Measurements from ENCODE around the gene ESR2. TPM values are rescaled to one million over a fixed set of nuclear protein-coding genes. Genes with fewer than 3 reads are reported as not detected.

Gene ESR2
- total RNA-seq, 8 experiments from 2014 or later, result 0.31 to 2.1 (median 1.3) TPM

DNA sequence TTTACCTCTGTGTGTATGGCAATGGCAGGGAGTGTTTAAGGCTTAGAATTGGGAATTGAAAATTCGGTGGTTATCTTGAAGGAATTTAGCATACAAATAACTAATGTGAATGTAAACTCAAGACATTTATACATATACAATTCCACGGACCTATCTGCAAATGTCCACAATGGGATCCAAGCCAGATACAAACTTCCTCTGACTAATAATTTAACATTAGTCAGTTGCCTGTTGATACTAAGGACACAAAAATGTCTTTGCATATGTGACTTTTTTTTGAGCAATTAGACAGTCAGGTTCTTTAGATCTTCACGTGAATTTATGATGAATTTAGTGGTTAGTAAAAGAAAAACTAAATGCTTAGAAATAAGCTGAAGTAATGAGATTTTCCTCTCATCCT, 40.5 kb downstream of the ESR2 start:
- Histone ChIP-seq H3K4me3 (no peak overlapping the region), H3K4me1 (replicated peaks in 1 of 2) (peaks cover 2 to 3% of the 10 kb centered on the region in 2 donors), H3K27ac (no peak overlapping the region)
- WGBS, 10 experiments, result 0 to 93% (median 40%) methylated on average over 1 to 2 of the region's 3 CpGs; no CpG with 5 or more reads in 1 of the 10 experiments
- in situ Hi-C loops (cut with MboI; ENCODE audit: low pct_unique_long_range_greater_than_20kb in 2 of 9, low sequenced_read_pairs in 9 of 9, unreplicated experiment in 9 of 9), result no loop called here
- ATAC-seq (replicated peaks in 6 of 8), result peak in 2 of 8 experiments; percentile 32 to 41

- in situ Hi-C loops (cut with MboI; ENCODE audit: low pct_unique_long_range_greater_than_20kb in 2 of 9, low sequenced_read_pairs in 9 of 9, unreplicated experiment in 9 of 9), result no loop called here
- no peak for ATAC-seq (replicated peaks in 6 of 8)
- Histone ChIP-seq H3K4me3 (no peak overlapping the region), H3K27ac (no peak overlapping the region), H3K4me1 (replicated peaks in 1 of 2) (peaks cover 2 to 3% of the 10 kb centered on the region in 2 donors)
- WGBS, 10 experiments, result 72 to 96% (median 87%) methylated on average over 2 to 7 of the region's 7 CpGs
These were observed 44.8 kb downstream of the ESR2 start for GRCh38 chr14:64249363-64249762.

DNA sequence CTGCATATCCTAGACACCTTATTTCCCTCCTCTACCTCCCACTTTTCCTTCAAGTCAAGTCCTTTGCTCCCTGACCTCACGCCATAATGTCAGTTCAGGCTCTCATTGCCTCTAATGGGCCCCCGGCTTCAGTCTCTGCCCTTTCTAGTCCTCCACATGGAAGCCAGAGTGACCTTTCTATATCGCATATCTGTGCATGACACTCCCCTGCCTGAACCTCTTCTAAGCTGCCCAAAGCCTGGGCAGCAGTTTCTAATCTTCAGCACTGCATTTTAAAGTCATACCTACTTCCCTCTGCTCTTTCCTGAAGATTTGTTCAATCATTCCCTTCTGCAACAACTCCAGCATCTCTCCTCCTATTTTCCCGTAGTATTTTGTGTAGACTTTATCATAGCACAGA, 45.5 kb downstream of the ESR2 start:
- in situ Hi-C loops (cut with MboI; ENCODE audit: low pct_unique_long_range_greater_than_20kb in 2 of 9, low sequenced_read_pairs in 9 of 9, unreplicated experiment in 9 of 9), result no loop called here
- no peak overlapping the region for H3K27ac ChIP-seq
- no peak overlapping the region for H3K4me3 ChIP-seq
- H3K4me1 ChIP-seq (replicated peaks in 1 of 2), result peaks cover 2 to 3% of the 10 kb centered on the region in 2 donors
- ATAC-seq (replicated peaks in 6 of 8), result no peak
- WGBS, 10 experiments, result 7 to 100% (median 88%) methylated on average over 1 to 4 of the region's 4 CpGs; no CpG with 5 or more reads in 1 of the 10 experiments

DNA sequence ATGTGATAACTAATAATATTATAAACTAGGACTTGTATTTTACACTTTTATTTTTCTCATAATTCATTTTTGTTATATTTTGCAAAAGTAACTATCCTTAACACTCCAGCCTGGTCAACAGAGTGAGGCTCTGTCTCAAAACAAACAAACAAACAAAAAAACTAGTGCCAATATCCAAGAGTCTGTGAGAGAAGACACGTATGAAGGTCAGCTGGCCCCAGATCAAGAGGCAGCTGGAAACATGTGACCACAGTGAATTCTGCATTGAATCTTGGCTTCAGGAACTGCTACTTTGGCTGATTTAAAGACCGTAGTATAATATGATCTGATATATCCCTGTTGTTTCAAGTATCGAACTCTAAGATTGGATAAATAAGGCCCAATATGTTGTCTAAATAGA, 47.0 kb downstream of the ESR2 start:
- 68 to 100% (median 91%) methylated on average over 1 to 3 of the region's 3 CpGs; no CpG with 5 or more reads in 2 of the 10 experiments for WGBS, 10 experiments
- ATAC-seq (replicated peaks in 6 of 8), result no peak
- H3K4me1 ChIP-seq (replicated peaks in 1 of 2), result peaks cover 2 to 3% of the 10 kb centered on the region in 2 donors
- in situ Hi-C loops (cut with MboI; ENCODE audit: low pct_unique_long_range_greater_than_20kb in 2 of 9, low sequenced_read_pairs in 9 of 9, unreplicated experiment in 9 of 9), result no loop called here
- no peak overlapping the region for H3K4me3 ChIP-seq
- H3K27ac ChIP-seq, result no peak overlapping the region

DNA sequence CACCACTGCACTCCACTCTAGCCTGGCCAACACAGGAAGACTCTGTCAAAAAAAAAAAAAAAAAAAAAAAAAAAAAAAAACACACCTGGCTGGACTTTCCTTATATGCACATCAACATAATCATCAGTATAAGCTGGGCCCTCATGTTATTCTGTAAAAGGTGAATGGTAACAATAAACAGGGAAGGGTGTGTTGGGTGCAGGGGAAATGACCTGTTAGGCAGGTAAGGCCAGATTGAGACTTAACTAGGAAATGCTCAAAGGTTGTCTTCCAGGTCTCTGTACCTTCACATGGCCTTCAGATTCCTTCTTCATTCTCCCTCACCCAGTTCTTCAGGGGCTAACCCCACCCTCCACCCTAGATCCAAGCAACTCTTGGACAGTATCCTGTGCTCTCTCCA, 47.5 kb downstream of the ESR2 start:
- no peak for ATAC-seq (replicated peaks in 6 of 8)
- no peak overlapping the region for H3K27ac ChIP-seq
- in situ Hi-C loops (cut with MboI; ENCODE audit: low pct_unique_long_range_greater_than_20kb in 2 of 9, low sequenced_read_pairs in 9 of 9, unreplicated experiment in 9 of 9), result no loop called here
- peaks cover 2 to 3% of the 10 kb centered on the region in 2 donors for H3K4me1 ChIP-seq (replicated peaks in 1 of 2)
- H3K4me3 ChIP-seq, result no peak overlapping the region

- ATAC-seq (replicated peaks in 6 of 8), result no peak
- WGBS, 10 experiments, result 5 to 86% (median 67%) methylated on average over 1 to 3 of the region's 4 CpGs; no CpG with 5 or more reads in 2 of the 10 experiments
- Histone ChIP-seq H3K4me3 (no peak overlapping the region), H3K4me1 (replicated peaks in 1 of 2) (no peaks in the 10 kb centered on the region), H3K27ac (no peak overlapping the region)
- in situ Hi-C loops (cut with MboI; ENCODE audit: low pct_unique_long_range_greater_than_20kb in 2 of 9, low sequenced_read_pairs in 9 of 9, unreplicated experiment in 9 of 9), result no loop called here
These were observed 48.7 kb downstream of the ESR2 start for GRCh38 chr14:64245491-64245890.

DNA sequence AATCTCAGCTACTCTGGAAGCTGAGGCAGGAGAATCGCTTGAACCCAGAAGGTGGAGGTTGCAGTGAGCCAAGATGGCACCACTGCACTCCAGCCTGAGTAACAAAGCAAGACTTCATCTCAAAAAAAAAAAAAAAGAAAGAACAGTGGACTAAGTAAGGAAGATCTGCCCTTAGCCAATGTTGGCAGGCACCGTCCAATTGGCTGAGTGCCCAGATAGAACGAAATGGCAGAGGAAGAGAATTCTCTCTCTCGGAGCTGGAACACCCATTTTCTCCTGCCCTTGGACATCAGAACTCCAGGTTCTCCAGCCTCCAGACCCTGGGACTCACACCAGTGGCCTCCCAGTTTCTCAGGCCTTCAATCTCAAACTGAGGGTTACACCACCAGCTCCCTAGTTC, 49.9 kb downstream of the ESR2 start:
- Histone ChIP-seq H3K4me3 (no peak overlapping the region), H3K27ac (no peak overlapping the region), H3K4me1 (replicated peaks in 1 of 2) (no peaks in the 10 kb centered on the region)
- in situ Hi-C loops (cut with MboI; ENCODE audit: low pct_unique_long_range_greater_than_20kb in 2 of 9, low sequenced_read_pairs in 9 of 9, unreplicated experiment in 9 of 9), result no loop called here
- ATAC-seq (replicated peaks in 6 of 8), result no peak
- WGBS, 10 experiments, result 20 to 100% (median 80%) methylated on average over 1 to 2 of the region's 4 CpGs; no CpG with 5 or more reads in 3 of the 10 experiments

- H3K27ac ChIP-seq, result no peak overlapping the region
- 8 to 100% (median 84%) methylated on average over 1 to 2 of the region's 2 CpGs for WGBS, 10 experiments
- H3K4me3 ChIP-seq, result no peak overlapping the region
- peaks cover 10 to 11% of the 10 kb centered on the region in 2 donors for H3K4me1 ChIP-seq (replicated peaks in 1 of 2)
- ATAC-seq (replicated peaks in 6 of 8), result no peak
- in situ Hi-C loops (cut with MboI; ENCODE audit: low pct_unique_long_range_greater_than_20kb in 2 of 9, low sequenced_read_pairs in 9 of 9, unreplicated experiment in 9 of 9), result no loop called here
These were observed 55.5 kb downstream of the ESR2 start for GRCh38 chr14:64238631-64239030.

DNA sequence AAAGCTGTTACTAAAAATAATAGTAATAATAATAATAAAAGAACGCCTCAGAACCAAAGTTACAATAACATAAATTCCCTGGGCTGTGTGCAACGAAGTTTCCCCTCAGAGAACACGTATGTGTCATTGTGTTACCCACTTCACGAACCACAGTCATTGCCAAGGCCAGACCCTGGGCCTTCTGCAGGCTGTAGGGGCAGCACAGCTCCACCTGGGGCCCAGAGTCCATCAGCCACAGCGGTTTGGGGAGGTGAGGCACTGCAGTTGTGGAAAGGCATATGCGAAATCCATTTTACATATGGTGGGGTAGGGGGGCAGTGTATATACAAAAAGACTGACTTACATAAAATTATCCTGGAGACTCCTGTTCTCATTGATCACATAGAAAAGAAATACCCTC, 56.1 kb downstream of the ESR2 start:
- 33 to 100% (median 76%) methylated on average over 1 to 6 of the region's 6 CpGs; no CpG with 5 or more reads in 2 of the 10 experiments for WGBS, 10 experiments
- ATAC-seq (replicated peaks in 6 of 8), result no peak
- in situ Hi-C loops (cut with MboI; ENCODE audit: low pct_unique_long_range_greater_than_20kb in 2 of 9, low sequenced_read_pairs in 9 of 9, unreplicated experiment in 9 of 9), result no loop called here
- Histone ChIP-seq H3K27ac (no peak overlapping the region), H3K4me3 (no peak overlapping the region), H3K4me1 (replicated peaks in 1 of 2) (peaks cover 10 to 14% of the 10 kb centered on the region in 2 donors)

DNA sequence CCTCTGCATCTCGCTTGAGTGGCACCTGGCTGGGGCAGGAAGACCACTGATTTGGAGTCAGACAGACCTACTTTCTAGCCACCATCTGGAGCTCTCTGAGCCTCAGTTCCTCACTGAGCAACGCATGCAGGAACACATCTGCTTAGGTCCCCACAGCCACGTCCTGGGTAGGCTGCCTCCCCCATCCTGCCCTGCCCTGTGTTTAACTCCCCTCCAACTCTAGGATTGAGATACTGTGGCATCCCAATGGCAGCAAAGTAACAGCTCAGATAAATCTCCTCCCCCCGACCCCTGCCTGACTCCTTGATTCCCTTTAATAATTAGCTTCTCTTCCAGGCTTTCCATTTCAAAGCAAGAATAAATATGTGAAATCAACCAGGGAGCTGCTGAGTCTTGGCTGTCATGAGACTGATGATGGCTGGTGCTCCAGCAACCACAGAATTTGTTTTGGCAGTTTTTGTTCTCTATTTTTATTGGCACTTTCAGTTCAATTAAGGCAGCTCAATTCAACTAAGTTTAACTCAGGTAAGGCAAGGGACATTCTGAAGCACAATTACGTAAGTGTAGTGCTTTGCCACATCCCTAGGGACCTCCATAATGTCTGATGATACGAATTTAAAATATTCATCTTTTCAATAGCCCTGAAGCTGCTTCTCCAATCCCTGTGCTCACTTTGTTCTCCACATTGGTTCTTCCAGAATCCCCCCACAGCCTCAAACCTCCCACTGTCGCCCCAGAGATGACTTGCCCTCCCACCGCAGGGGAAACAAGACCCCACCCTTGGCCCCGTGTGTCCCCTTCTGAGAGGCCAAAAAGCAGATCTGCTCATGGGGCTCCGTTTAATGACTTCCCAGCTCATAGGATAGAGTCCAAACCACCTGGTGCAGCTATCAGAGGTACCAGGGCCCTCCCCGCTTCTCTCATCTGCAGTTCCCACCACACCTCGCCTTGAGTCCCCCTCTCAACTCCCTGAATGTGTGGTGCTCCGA, 58.2 kb downstream of the ESR2 start:
- WGBS, 10 experiments, result 18 to 77% (median 49%) methylated on average over 1 to 9 of the region's 13 CpGs; no CpG with 5 or more reads in 1 of the 10 experiments
- Histone ChIP-seq H3K4me3 (no peak overlapping the region), H3K4me1 (replicated peaks in 1 of 2) (peaks cover 10 to 17% of the 10 kb centered on the region in 2 donors), H3K27ac (no peak overlapping the region)
- no peak for ATAC-seq (replicated peaks in 6 of 8)
- in situ Hi-C loops (cut with MboI; ENCODE audit: low pct_unique_long_range_greater_than_20kb in 2 of 9, low sequenced_read_pairs in 9 of 9, unreplicated experiment in 9 of 9), result no loop called here

DNA sequence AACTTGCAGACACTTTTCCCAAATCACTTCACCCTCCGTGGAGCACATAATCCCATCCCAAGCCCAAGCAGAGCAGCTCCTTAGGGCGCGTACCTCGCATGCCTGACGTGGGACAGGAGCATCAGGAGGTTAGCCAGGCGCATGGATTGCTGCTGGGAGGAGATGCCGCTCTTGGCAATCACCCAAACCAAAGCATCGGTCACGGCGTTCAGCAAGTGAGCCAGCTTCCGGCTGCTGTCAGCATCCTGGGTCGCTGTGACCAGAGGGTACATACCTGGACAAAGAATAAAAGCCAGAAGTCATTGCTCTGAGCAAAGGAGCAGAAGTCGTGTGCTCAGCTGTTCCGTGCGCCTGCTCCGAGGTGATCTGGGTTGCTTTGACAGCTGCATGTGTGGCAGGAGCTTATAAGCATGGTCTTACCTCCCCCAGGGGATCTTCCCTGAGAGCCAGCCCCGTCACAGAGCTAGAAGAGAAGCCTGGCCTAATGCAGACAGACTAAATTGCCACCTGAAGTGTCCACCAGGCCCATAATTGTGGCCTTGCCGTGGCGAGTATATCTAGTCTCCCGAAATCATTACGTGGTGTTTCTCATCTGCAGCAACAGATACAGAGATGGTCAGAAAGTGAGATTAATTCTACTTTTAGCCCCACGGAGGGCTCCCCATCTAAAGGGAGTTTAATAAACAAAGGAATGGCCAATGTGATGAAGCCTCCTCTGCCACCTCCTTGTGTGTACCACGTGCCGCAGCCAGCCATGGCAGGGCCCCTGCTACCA, 59.1 kb downstream of the ESR2 start:
- in situ Hi-C loops (cut with MboI; ENCODE audit: low pct_unique_long_range_greater_than_20kb in 2 of 9, low sequenced_read_pairs in 9 of 9, unreplicated experiment in 9 of 9), result no loop called here
- no peak overlapping the region for H3K4me3 ChIP-seq
- ATAC-seq (replicated peaks in 6 of 8), result no peak
- H3K4me1 ChIP-seq (replicated peaks in 1 of 2), result peaks cover 10 to 17% of the 10 kb centered on the region in 2 donors
- 82 to 100% (median 86%) methylated on average over 2 to 16 of the region's 24 CpGs; no CpG with 5 or more reads in 2 of the 10 experiments for WGBS, 10 experiments
- no peak overlapping the region for H3K27ac ChIP-seq

GRCh38 chr14:64233531-64234190, 60.5 kb downstream of the ESR2 start:
- 20 to 89% (median 61%) methylated on average over 1 to 4 of the region's 4 CpGs; no CpG with 5 or more reads in 3 of the 10 experiments for WGBS, 10 experiments
- in situ Hi-C loops (cut with MboI; ENCODE audit: low pct_unique_long_range_greater_than_20kb in 2 of 9, low sequenced_read_pairs in 9 of 9, unreplicated experiment in 9 of 9), result no loop called here
- Histone ChIP-seq H3K27ac (no peak overlapping the region), H3K4me1 (replicated peaks in 1 of 2) (peaks cover 10 to 17% of the 10 kb centered on the region in 2 donors), H3K4me3 (no peak overlapping the region)
- ATAC-seq (replicated peaks in 6 of 8), result peak in 3 of 8 experiments; percentile 24 to 82 (median 40)
